KMS-11 (cell line): Measurements from ENCODE around the gene TICRR.
A peak's percentile ranks its signal among the peaks of the same experiment; 100 is the strongest.
"Not testable (repeated sequence)": the region's sequence is repeated elsewhere in the genome, so short reads cannot be mapped to it uniquely, and the experiment has no call there.

Source experiments
- H2AFZ ChIP-seq: fragments of 200-600 bp; sonication (generic); 2 replicates; pipeline ENCODE4 v1.6.1; 2016; ENCODE audit warnings: antibody characterized with exemption, mixed run types, low read depth
- H3K27ac ChIP-seq: fragments of 200-600 bp; sonication (generic); 2 replicates; pipeline ENCODE4 v1.6.1; 2016; ENCODE audit warnings: mild to moderate bottlenecking, mixed run types
- H3K27me3 ChIP-seq: fragments of 200-600 bp; sonication (generic); 2 replicates; pipeline ENCODE4 v1.6.1; 2017; ENCODE audit warnings: mild to moderate bottlenecking, low read depth, mixed run types, moderate library complexity; ENCODE audit not compliant: insufficient read depth
- H3K36me3 ChIP-seq: fragments of 200-600 bp; sonication (generic); 2 replicates; pipeline ENCODE4 v1.6.1; 2017; ENCODE audit warnings: mild to moderate bottlenecking, mixed run types; ENCODE audit not compliant: insufficient read depth
- H3K4me1 ChIP-seq: fragments of 200-600 bp; sonication (generic); 2 replicates; pipeline ENCODE4 v1.6.1; 2016; ENCODE audit warnings: mild to moderate bottlenecking, low read depth, mixed run types; ENCODE audit not compliant: poor library complexity, severe bottlenecking
- H3K4me2 ChIP-seq: fragments of 200-600 bp; sonication (generic); 2 replicates; pipeline ENCODE4 v1.7.0; 2016; ENCODE audit warnings: mild to moderate bottlenecking, mixed run types
- H3K4me3 ChIP-seq: fragments of 200-600 bp; sonication (generic); IDR thresholded peaks from 2 replicates; pipeline ENCODE4 v1.6.1; 2017; ENCODE audit warnings: low read depth, low read length, mixed read lengths; ENCODE audit not compliant: insufficient read depth
- H3K79me2 ChIP-seq: fragments of 200-600 bp; sonication (generic); 2 replicates; pipeline ENCODE4 v1.6.1; 2016; ENCODE audit warnings: low read depth, mixed run types; ENCODE audit not compliant: insufficient read depth
- H3K9ac ChIP-seq: fragments of 200-600 bp; sonication (generic); 2 replicates; pipeline ENCODE4 v1.6.1; 2016; ENCODE audit warnings: mild to moderate bottlenecking, mixed run types
- H4K20me1 ChIP-seq: fragments of 200-600 bp; sonication (generic); 2 replicates; pipeline ENCODE4 v1.6.1; 2016; ENCODE audit warnings: mild to moderate bottlenecking, mixed run types; ENCODE audit not compliant: insufficient read depth
- CTCF ChIP-seq: fragments of 200-600 bp; sonication (generic); conservative IDR thresholded peaks from 2 replicates; pipeline ENCODE4 v1.6.1; 2017; ENCODE audit warnings: low read depth, mild to moderate bottlenecking, antibody characterized with exemption, low read length, moderate library complexity, mixed read lengths

Gene TICRR

GRCh38 chr15:89578146-89578545 lies 2.9 kb downstream of the TICRR start:
- Histone ChIP-seq H4K20me1 (no peaks in the 10 kb centered on the region), H3K4me2 (peak overlapping the region; percentile 64), H2AFZ (no peak overlapping the region), H3K4me1 (peaks cover 43% of the 10 kb centered on the region), H3K36me3 (no peaks in the 10 kb centered on the region), H3K4me3 (no peak overlapping the region), H3K79me2 (peaks cover 73% of the 10 kb centered on the region), H3K27me3 (no peaks in the 10 kb centered on the region), H3K27ac (no peak overlapping the region), H3K9ac (no peak overlapping the region)
- no peak for TF ChIP-seq CTCF

- peaks cover 37% of the 10 kb centered on the region for H3K4me1 ChIP-seq
- H3K79me2 ChIP-seq = peaks cover 69% of the 10 kb centered on the region
- not testable (repeated sequence) for H3K27ac ChIP-seq, H3K36me3 ChIP-seq, H3K4me3 ChIP-seq, H4K20me1 ChIP-seq, H3K9ac ChIP-seq, H3K27me3 ChIP-seq, H3K4me2 ChIP-seq, H2AFZ ChIP-seq
Measured at GRCh38 chr15:89580747-89581146, 5.5 kb downstream of the TICRR start.

GRCh38 chr15:89586651-89587050 lies 11.4 kb downstream of the TICRR start:
- H3K79me2 ChIP-seq = peaks cover 15% of the 10 kb centered on the region; the same call in 1 of the 2 replicates
- H3K36me3 ChIP-seq = 0 out of 2 replicates have a peak, but pooled peaks cover 5% of the 10 kb centered on the region
- H3K27me3 ChIP-seq = no peaks in the 10 kb centered on the region
- H3K4me2 ChIP-seq = no peak overlapping the region
- H3K9ac ChIP-seq = no peak overlapping the region
- TF ChIP-seq CTCF = no peak
- no peak overlapping the region for H2AFZ ChIP-seq
- no peaks in the 10 kb centered on the region for H4K20me1 ChIP-seq
- H3K27ac ChIP-seq = no peak overlapping the region
- H3K4me1 ChIP-seq = no peaks in the 10 kb centered on the region
- H3K4me3 ChIP-seq = no peak overlapping the region

GRCh38 chr15:89587955-89588354 lies 12.7 kb downstream of the TICRR start:
- Histone ChIP-seq H3K27ac (no peak overlapping the region), H3K4me3 (no peak overlapping the region), H4K20me1 (no peaks in the 10 kb centered on the region), H3K9ac (no peak overlapping the region), H3K4me2 (no peak overlapping the region), H2AFZ (no peak overlapping the region), H3K27me3 (no peaks in the 10 kb centered on the region), H3K36me3 (0 out of 2 replicates have a peak, but pooled peaks cover 5% of the 10 kb centered on the region), H3K4me1 (no peaks in the 10 kb centered on the region), H3K79me2 (peaks cover 4% of the 10 kb centered on the region; the same call in 1 of the 2 replicates)
- TF ChIP-seq CTCF = no peak

- Histone ChIP-seq H3K36me3 (no peaks in the 10 kb centered on the region), H3K4me3 (no peak overlapping the region)
Measured at GRCh38 chr15:89591834-89592233, 16.6 kb downstream of the TICRR start.

More at GRCh38 chr15:89591834-89592233, 16.6 kb downstream of the TICRR start:
- TF ChIP-seq CTCF = no peak
- Histone ChIP-seq H3K9ac (no peak overlapping the region), H3K27ac (no peak overlapping the region), H3K27me3 (no peaks in the 10 kb centered on the region), H4K20me1 (no peaks in the 10 kb centered on the region), H2AFZ (no peak overlapping the region), H3K4me2 (no peak overlapping the region), H3K79me2 (peaks cover 4% of the 10 kb centered on the region; the same call in 1 of the 2 replicates), H3K4me1 (no peaks in the 10 kb centered on the region)
